Measurements from ENCODE around the gene CPZ.

The CPZ gene

GRCh38 chr4:8595237-8596087 is 2.9 kb downstream of the CPZ start:
- no peak for DNase-seq (ENCODE audit: low spot score)

- no peak for DNase-seq (ENCODE audit: low spot score)
These were observed 4.3 kb downstream of the CPZ start for GRCh38 chr4:8596891-8597290.

- no peak for DNase-seq (ENCODE audit: low spot score)
These were observed 4.8 kb downstream of the CPZ start for GRCh38 chr4:8597319-8597718.

GRCh38 chr4:8597791-8598190 is 5.2 kb downstream of the CPZ start:
- DNase-seq (ENCODE audit: low spot score): no peak

GRCh38 chr4:8598391-8599090 is 6.0 kb downstream of the CPZ start:
- no peak for DNase-seq (ENCODE audit: low spot score)

- no peak for DNase-seq (ENCODE audit: low spot score)
These were observed 6.5 kb downstream of the CPZ start for GRCh38 chr4:8599091-8599460.

- DNase-seq (ENCODE audit: low spot score): peak; percentile 87
These were observed 7.1 kb downstream of the CPZ start for GRCh38 chr4:8599657-8600056.

GRCh38 chr4:8600266-8600665 is 7.7 kb downstream of the CPZ start:
- no peak for DNase-seq (ENCODE audit: low spot score)

GRCh38 chr4:8600686-8601085 is 8.1 kb downstream of the CPZ start:
- no peak for DNase-seq (ENCODE audit: low spot score)

- no peak for DNase-seq (ENCODE audit: low spot score)
These were observed 8.5 kb downstream of the CPZ start for GRCh38 chr4:8601086-8601485.

- DNase-seq (ENCODE audit: low spot score): no peak
These were observed 9.0 kb downstream of the CPZ start for GRCh38 chr4:8601556-8601955.

- no peak for DNase-seq (ENCODE audit: low spot score)
These were observed 10.3 kb downstream of the CPZ start for GRCh38 chr4:8602686-8603430.

GRCh38 chr4:8603931-8604330 is 11.4 kb downstream of the CPZ start:
- DNase-seq (ENCODE audit: low spot score): no peak

- DNase-seq (ENCODE audit: low spot score): no peak
These were observed 12.7 kb downstream of the CPZ start for GRCh38 chr4:8605289-8605688.

- no peak for DNase-seq (ENCODE audit: low spot score)
These were observed 13.9 kb downstream of the CPZ start for GRCh38 chr4:8606476-8606875.

GRCh38 chr4:8606966-8607365 is 14.4 kb downstream of the CPZ start:
- no peak for DNase-seq (ENCODE audit: low spot score)

GRCh38 chr4:8607603-8608481 is 15.3 kb downstream of the CPZ start:
- DNase-seq (ENCODE audit: low spot score): peak; percentile 64

- DNase-seq (ENCODE audit: low spot score): no peak
These were observed 16.3 kb downstream of the CPZ start for GRCh38 chr4:8608714-8609391.

GRCh38 chr4:8609406-8609805 is 16.8 kb downstream of the CPZ start:
- no peak for DNase-seq (ENCODE audit: low spot score)

- DNase-seq (ENCODE audit: low spot score): no peak
These were observed 17.3 kb downstream of the CPZ start for GRCh38 chr4:8609824-8610350.
